Esophagus muscularis mucosa (tissue), 4 donors: ENCODE data around the gene TNPO1. TPM values are rescaled to one million over a fixed set of nuclear protein-coding genes. Genes with fewer than 3 reads are reported as not detected.

ENCODE experiments used
- DNase-seq: peaks from one replicate; pipeline ENCODE4 v3.0.0-alpha.2; 2017; ENCODE audit errors: extremely low spot score
- H3K27ac ChIP-seq, 4 donors: fragments of 200-600 bp; sonication (generic); replicated peaks in 1 of 4; 1 replicate in 3 of 4; 2 replicates in 1 of 4; pipeline ENCODE4 v1.5.1; 2016 to 2019; ENCODE audit warnings: mild to moderate bottlenecking in 1 of 4
- H3K27me3 ChIP-seq, 4 donors: fragments of 200-600 bp; sonication (generic); one replicate each; pipeline versions ENCODE4 v1.5.1 to v1.6.0; 2016 to 2019
- H3K36me3 ChIP-seq, 4 donors: fragments of 200-600 bp; sonication (generic); one replicate each; pipeline ENCODE4 v1.5.1; 2016 to 2019
- H3K4me1 ChIP-seq, 4 donors: fragments of 200-600 bp; sonication (generic); one replicate each; pipeline ENCODE4 v1.5.1; 2016 to 2019
- H3K4me3 ChIP-seq, 4 donors: fragments of 200-600 bp; sonication (generic); 1 replicate in 2 of 4; 2 replicates in 2 of 4; pipeline ENCODE4 v1.5.1; 2016 to 2019; ENCODE audit warnings: mild to moderate bottlenecking in 4 of 4, moderate library complexity in 1 of 4
- H3K9me3 ChIP-seq, 4 donors: fragments of 200-600 bp; sonication (generic); 1 replicate in 3 of 4; 2 replicates in 1 of 4; pipeline ENCODE4 v1.5.1; 2016 to 2019
- EP300 ChIP-seq: sonication (generic); formaldehyde crosslinking; IDR thresholded peaks from one replicate; pipeline ENCODE4 v1.6.1; 2017; ENCODE audit warnings: antibody characterized with exemption
- POLR2A ChIP-seq: fragments of 450-650 bp; IDR thresholded peaks from one replicate; pipeline ENCODE4 v1.6.1; 2017; ENCODE audit warnings: antibody characterized with exemption, moderate library complexity, mild to moderate bottlenecking, low read depth
- POLR2AphosphoS5 ChIP-seq, 2 donors: sonication (generic); formaldehyde crosslinking; IDR thresholded peaks; one replicate each; pipeline ENCODE4 v1.6.1; 2017; ENCODE audit warnings: antibody characterized with exemption in 2 of 2
- WGBS: methylation state at CpG from one replicate; pipeline ENCODE4 v1.1.5; 2018; 5-methylcytosine and 5-hydroxymethylcytosine counted together
- intact Hi-C: fragments of 100-400 bp; cut with DNase I; formaldehyde crosslinking; loops from one replicate; pipeline ENCODE4 v1.15.1; 2023
- total RNA-seq, 4 donors: library from RNA; depleted of rRNA; stranded (reverse); fragments of >200 nt; gene quantifications; one replicate each; pipeline versions ENCODE4 v1.1.0 to v1.2.1, GENCODE V29; 2016
- TF ChIP-seq, protein P1 (sequence below), 3 experiments: fragments of 200-600 bp in 2 of 3; fragments of 450-650 bp in 1 of 3; sonication (generic) in 2 of 3; IDR thresholded peaks; one replicate each; pipeline ENCODE4 v1.5.1; 2017 to 2019; ENCODE audit warnings: antibody characterized with exemption in 3 of 3, mild to moderate bottlenecking in 2 of 3, moderate library complexity in 1 of 3

TNPO1 gene
- total RNA-seq, 4 donors from 2014 or later, result 67.8 to 81.8 (median 71.3) TPM

DNA sequence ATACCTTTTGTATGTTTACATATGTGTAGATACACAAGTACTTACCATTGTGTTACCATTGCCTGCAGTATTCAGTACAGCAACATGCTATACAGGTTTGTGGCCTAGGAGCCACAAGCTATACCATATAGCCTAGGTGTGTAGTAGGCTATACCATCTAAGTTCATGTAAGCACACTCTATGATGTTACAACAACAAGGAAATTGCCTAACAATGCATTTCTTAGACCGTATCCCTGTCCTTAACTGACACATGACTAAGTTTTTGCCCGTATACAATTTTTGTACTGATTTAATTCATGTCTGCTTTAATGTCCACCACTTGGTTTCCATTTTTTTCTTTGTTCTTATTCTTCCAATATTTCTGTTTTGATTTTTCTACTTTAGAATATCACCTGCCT lies 18.5 kb downstream of the TNPO1 start:
- H3K4me3 ChIP-seq, result no peak overlapping the region
- no peak for TF ChIP-seq POLR2A
- no peak for DNase-seq
- 93% methylated on average over 2 of the region's 2 CpGs for WGBS
- H3K9me3 ChIP-seq, result no peaks in the 10 kb centered on the region
- no peaks in the 10 kb centered on the region for H3K36me3 ChIP-seq
- intact Hi-C loops, result no loop called here
- no peak overlapping the region for H3K27ac ChIP-seq
- H3K4me1 ChIP-seq, result peaks cover 8 to 33% (median 27%) of the 10 kb centered on the region in 4 donors
- H3K27me3 ChIP-seq, result no peaks in the 10 kb centered on the region

DNA sequence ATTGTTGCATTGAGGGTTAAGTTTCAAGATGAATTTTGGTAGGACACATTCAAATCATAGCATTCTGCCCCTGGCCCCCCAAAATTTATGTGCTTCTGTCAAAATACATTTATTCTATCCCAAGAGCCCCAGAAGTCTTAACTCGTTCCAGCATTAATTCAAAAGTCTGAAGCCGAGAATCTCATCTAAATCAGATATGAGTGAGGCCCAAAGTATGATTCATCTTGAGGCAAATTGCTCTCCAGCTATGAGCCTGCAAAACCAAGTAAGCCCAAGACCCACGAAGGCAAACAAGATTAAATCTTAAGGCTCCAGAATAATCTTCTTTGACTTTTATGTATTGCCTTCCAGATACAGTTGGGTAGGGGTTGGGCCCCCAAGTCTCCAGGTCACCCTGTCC lies 19.2 kb downstream of the TNPO1 start:
- Histone ChIP-seq H3K27ac (no peak overlapping the region), H3K27me3 (no peaks in the 10 kb centered on the region), H3K36me3 (no peaks in the 10 kb centered on the region), H3K4me3 (no peak overlapping the region), H3K4me1 (peaks cover 8 to 33% (median 28%) of the 10 kb centered on the region in 4 donors), H3K9me3 (no peaks in the 10 kb centered on the region)
- intact Hi-C loops, result no loop called here
- TF ChIP-seq, protein P1, sequence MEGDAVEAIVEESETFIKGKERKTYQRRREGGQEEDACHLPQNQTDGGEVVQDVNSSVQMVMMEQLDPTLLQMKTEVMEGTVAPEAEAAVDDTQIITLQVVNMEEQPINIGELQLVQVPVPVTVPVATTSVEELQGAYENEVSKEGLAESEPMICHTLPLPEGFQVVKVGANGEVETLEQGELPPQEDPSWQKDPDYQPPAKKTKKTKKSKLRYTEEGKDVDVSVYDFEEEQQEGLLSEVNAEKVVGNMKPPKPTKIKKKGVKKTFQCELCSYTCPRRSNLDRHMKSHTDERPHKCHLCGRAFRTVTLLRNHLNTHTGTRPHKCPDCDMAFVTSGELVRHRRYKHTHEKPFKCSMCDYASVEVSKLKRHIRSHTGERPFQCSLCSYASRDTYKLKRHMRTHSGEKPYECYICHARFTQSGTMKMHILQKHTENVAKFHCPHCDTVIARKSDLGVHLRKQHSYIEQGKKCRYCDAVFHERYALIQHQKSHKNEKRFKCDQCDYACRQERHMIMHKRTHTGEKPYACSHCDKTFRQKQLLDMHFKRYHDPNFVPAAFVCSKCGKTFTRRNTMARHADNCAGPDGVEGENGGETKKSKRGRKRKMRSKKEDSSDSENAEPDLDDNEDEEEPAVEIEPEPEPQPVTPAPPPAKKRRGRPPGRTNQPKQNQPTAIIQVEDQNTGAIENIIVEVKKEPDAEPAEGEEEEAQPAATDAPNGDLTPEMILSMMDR (IDR thresholded peaks at IDR 0.05), result no peak
- TF ChIP-seq POLR2AphosphoS5 (IDR thresholded peaks at IDR 0.05), result no peak
- no peak for TF ChIP-seq POLR2A
- TF ChIP-seq EP300, result no peak
- no peak for DNase-seq
- WGBS, result 78% methylated on average over 3 of the region's 3 CpGs

DNA sequence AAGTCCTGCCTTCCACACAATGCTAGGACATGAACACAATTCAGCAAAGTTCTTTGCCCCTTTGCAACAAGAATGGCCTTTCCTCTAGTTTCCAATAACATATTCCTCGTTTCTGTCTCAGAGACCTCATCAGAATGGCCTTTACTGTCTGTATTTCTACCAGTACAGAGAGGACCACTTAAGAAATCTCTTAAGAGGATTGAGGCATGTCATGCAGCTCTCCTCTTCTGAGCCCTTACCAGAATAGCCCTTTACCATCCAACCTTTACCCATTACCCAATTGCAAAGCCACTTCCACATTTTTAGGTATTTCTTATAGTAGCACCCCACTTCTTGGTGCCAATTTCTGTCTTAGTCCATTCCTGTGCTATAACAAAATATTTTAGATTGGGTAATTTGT lies 20.3 kb downstream of the TNPO1 start:
- no peak overlapping the region for H3K27ac ChIP-seq
- no peak for DNase-seq
- no peaks in the 10 kb centered on the region for H3K9me3 ChIP-seq
- H3K36me3 ChIP-seq, result no peaks in the 10 kb centered on the region
- peaks cover 10 to 40% (median 37%) of the 10 kb centered on the region in 4 donors for H3K4me1 ChIP-seq
- TF ChIP-seq EP300 (no peak), POLR2A (no peak), POLR2AphosphoS5 (IDR thresholded peaks at IDR 0.05) (no peak)
- TF ChIP-seq, protein P1 (IDR thresholded peaks at IDR 0.05), result no peak
- intact Hi-C loops, result no loop called here
- H3K4me3 ChIP-seq, result no peak overlapping the region
- 87% methylated on average over 1 of the region's 1 CpG for WGBS
- H3K27me3 ChIP-seq, result no peaks in the 10 kb centered on the region

DNA sequence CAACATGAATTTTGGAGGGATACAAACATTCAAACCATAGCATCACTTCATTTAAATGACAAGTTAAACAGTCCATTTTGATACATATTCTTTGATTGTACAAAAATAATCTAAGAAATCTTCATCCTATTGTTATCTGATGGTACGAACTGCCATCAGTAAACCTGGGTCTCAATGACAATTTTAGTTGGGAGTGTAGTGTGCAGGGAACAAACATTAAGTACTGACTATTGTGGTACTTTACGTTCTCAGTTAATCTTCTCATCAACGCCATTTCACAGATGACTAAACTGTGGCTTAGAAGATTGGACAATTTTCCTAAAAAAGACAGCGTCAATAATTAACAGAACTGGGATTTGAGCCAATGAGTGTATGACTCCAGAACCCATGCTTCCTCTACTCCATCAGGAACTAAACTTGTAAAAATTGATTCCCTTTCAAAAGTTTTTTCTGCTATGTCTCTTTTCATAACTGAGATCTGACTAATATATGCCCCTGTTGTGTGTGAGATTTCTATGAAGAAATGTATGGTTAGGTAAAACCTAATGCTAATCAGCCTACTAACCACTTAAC lies 21.1 kb downstream of the TNPO1 start:
- no peak for DNase-seq
- intact Hi-C loops, result no loop called here
- Histone ChIP-seq H3K27me3 (no peaks in the 10 kb centered on the region), H3K36me3 (no peaks in the 10 kb centered on the region), H3K4me3 (no peak overlapping the region), H3K9me3 (no peaks in the 10 kb centered on the region), H3K27ac (no peak overlapping the region), H3K4me1 (peaks cover 17 to 48% (median 42%) of the 10 kb centered on the region in 4 donors)
- 79% methylated on average over 4 of the region's 4 CpGs for WGBS
- TF ChIP-seq, protein P1 (IDR thresholded peaks at IDR 0.05), result no peak
- TF ChIP-seq POLR2AphosphoS5 (IDR thresholded peaks at IDR 0.05) (no peak), POLR2A (no peak), EP300 (no peak)

DNA sequence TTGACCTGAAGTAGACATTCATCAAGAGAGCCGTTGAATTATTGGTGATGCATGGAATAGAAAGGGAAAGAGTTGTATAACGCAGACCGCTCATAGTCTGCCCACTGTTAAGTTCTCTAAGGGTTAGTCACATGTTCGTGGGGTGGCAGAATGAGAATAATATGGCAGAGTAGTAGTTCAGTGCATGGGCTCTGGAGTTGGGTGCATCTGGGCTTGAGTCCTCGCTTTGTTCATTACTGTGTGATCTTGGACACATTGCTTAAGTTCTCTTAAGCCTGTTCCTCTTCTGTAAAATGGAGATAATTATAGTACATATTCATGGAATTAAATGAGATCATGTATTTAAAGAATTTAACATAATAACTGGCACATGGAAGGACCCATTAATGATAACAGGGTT lies 23.6 kb downstream of the TNPO1 start:
- H3K4me1 ChIP-seq, result peaks cover 19 to 61% (median 55%) of the 10 kb centered on the region in 4 donors
- H3K36me3 ChIP-seq, result no peaks in the 10 kb centered on the region
- TF ChIP-seq, protein P1 (IDR thresholded peaks at IDR 0.05), result no peak
- TF ChIP-seq EP300 (no peak), POLR2AphosphoS5 (IDR thresholded peaks at IDR 0.05) (no peak), POLR2A (no peak)
- H3K27ac ChIP-seq, result no peak overlapping the region
- intact Hi-C loops, result loop anchor here (10.0 kb wide), 1 partner anchor 475 kb away; no protein-coding TSS in a partner anchor
- DNase-seq, result no peak
- no peaks in the 10 kb centered on the region for H3K27me3 ChIP-seq
- H3K9me3 ChIP-seq, result no peaks in the 10 kb centered on the region
- WGBS, result 68% methylated on average over 5 of the region's 5 CpGs
- H3K4me3 ChIP-seq, result no peak overlapping the region
